Aorta (tissue), 5 donors: Measurements from ENCODE around the gene C1orf74. TPM values are rescaled to one million over a fixed set of nuclear protein-coding genes. Genes with fewer than 3 reads are reported as not detected.
A peak's percentile ranks its signal among the peaks of the same experiment; 100 is the strongest.

Experiments used
- ATAC-seq: fragments of 200-7000 bp; cut with Tn5 transposase; one replicate; pipeline ENCODE4 v1.9.1; 2022; ENCODE audit warnings: moderate library complexity; ENCODE audit not compliant: low FRiP score
- DNase-seq, 2 donors: peaks; one replicate each; pipeline ENCODE4 v3.0.0-alpha.2; 2020
- H3K27ac ChIP-seq, 2 donors: one replicate each; pipeline ENCODE4 v1.5.1; 2013; ENCODE audit warnings: low read length in 2 of 2, mild to moderate bottlenecking in 2 of 2, moderate library complexity in 2 of 2, control low read depth in 1 of 2, inconsistent platforms in 1 of 2, low read depth in 1 of 2
- H3K27me3 ChIP-seq, 2 donors: one replicate each; pipeline ENCODE4 v1.6.1; 2013; ENCODE audit warnings: control low read depth in 1 of 2, low read length in 1 of 2, mild to moderate bottlenecking in 1 of 2, moderate library complexity in 1 of 2; ENCODE audit not compliant: insufficient read depth in 2 of 2, control insufficient read depth in 1 of 2
- H3K36me3 ChIP-seq, 2 donors: one replicate each; pipeline ENCODE4 v1.6.1; 2013; ENCODE audit warnings: control low read depth in 1 of 2, low read length in 1 of 2, mild to moderate bottlenecking in 1 of 2; ENCODE audit not compliant: insufficient read depth in 2 of 2, control insufficient read depth in 1 of 2
- H3K4me1 ChIP-seq, 2 donors: one replicate each; pipeline ENCODE4 v1.6.1; 2013; ENCODE audit warnings: low read length in 2 of 2, control low read depth in 1 of 2, mild to moderate bottlenecking in 1 of 2, moderate library complexity in 1 of 2; ENCODE audit not compliant: insufficient read depth in 2 of 2, control insufficient read depth in 1 of 2
- H3K4me3 ChIP-seq, 2 donors: one replicate each; pipeline ENCODE4 v1.5.1; 2013; ENCODE audit warnings: low read length in 2 of 2, control low read depth in 1 of 2, mild to moderate bottlenecking in 1 of 2
- H3K9me3 ChIP-seq: one replicate; pipeline ENCODE4 v1.6.1; 2013; ENCODE audit warnings: mild to moderate bottlenecking, low read length; ENCODE audit not compliant: control insufficient read depth
- WGBS, 2 donors: extraction: QIAGEN DNeasy Blood & Tissue Kit; methylation state at CpG; one replicate each; pipeline ENCODE4 v1.1.7; 2013; 5-methylcytosine and 5-hydroxymethylcytosine counted together
- intact Hi-C, 2 donors: fragments of 100-400 bp; cut with DNase I; formaldehyde crosslinking; loops; one replicate each; pipeline versions ENCODE4 v1.14.2 to v1.15.0; 2022
- long read RNA-seq, 2 donors: library from polyadenylated mRNA; unstranded; transcript quantifications; one replicate each; pipeline ENCODE4 v2.0.0, GENCODE V29; 2020 to 2021
- polyA plus RNA-seq, 2 donors: library from polyadenylated mRNA; stranded (reverse); fragments of 200-250 nt; gene quantifications; one replicate each; pipeline ENCODE4 v1.2.3, GENCODE V29; 2013
- total RNA-seq, 2 donors: library from RNA; stranded (reverse); fragmentation: NEBNext Ultra II Directional; extraction: Animal tissue kit (Norgen Biotek cat#: 25700); gene quantifications; one replicate each; pipeline ENCODE4 v1.2.1, GENCODE V29; 2021
- donor health status: healthy with polysubstance abuse.
- donor health status: Bipolar disorder and iron deficiency.
- donor health status: DM: no; HTN: no; CAD: no.
- donor health status: DM: no; HTN: no; CAD: no.
- donor health status: DM: yes; HTN: yes; CAD: no.

C1orf74 gene
- total RNA-seq (1 to 10 TPM; 1.1 to 1.6 TPM), polyA plus RNA-seq (under 1 TPM; 0.69 to 0.75 TPM)
- long read RNA-seq, donor 1, full-length matches to known transcripts: 5 of 5 reads
- long read RNA-seq, donor 1, partial matches to known transcripts: 0 of 5 reads
- long read RNA-seq, donor 1, other reads (novel, unspliced or antisense): 0 of 5 reads
- long read RNA-seq, donor 2: 0 reads

DNA sequence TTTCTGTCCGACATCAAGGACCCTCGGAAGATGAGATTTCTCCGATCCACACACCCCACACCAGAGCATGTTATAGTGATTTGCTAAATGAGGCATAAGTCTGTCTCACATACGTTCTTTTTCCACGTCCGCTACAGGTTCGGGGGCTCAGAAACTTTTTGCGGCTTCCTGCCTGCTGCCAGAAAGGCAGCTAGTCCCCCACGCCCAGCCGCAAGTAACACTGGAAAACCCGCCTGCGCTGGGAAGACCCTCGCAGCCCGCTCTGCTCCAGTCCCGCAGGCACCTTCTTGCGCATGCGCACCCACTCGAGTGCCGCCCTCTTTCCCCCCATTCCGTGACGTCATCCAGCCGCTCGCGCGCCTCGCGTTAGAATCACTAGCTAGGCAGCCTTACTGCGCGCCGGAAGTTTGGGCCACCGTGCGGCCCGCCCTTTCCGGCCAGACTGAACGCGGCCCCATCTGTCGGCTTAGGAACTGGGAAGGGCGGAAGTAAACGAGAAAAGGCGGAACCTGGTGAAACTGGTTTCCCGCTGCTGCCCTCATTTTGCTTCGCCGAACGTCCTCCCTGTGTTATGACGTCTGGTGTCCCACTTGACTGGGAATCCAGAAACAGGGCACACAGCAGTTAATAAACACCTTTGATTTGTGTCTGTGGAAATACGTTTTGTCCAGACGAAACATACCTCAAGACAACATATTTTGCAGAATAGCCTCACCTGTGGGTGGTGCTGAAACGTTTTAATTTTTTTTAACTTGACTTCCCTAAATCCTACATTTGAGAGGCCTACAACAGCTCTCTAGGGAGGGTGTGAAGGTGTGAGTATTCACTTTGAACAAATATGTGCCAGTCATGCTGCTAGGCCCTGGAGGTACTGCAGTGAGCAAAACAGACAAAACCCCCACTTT, at the start of gene C1orf74:
Gene C1orf74 (minus strand): TSS at position 295 of the 905 bp plus-strand sequence. CDS start 925 bp downstream, outside the sequence.
- peak; percentile 100 for ATAC-seq
- 4% methylated on average over 48 of the region's 48 CpGs for WGBS, 2 donors
- peak within 1 kb of the TSS; percentile 53 to 57 for H3K4me3 ChIP-seq
- H3K9me3 ChIP-seq: no peaks in the 10 kb centered on the region
- intact Hi-C loops: loop anchor here (1.0 to 5.0 kb wide), 2 partner anchors 38 to 43 kb away; partner anchors contain the start of gene UTP25 (in 1 of the 2)
- no peaks in the 10 kb centered on the region for H3K27me3 ChIP-seq
- peak; percentile 99 to 100 for DNase-seq
- peaks cover 0 to 3% of the 10 kb centered on the region in 2 donors for H3K4me1 ChIP-seq
- H3K36me3 ChIP-seq: peaks cover 0 to 2% of the 10 kb centered on the region in 2 donors
- peak within 1 kb of the TSS; percentile 59 to 79 for H3K27ac ChIP-seq

DNA sequence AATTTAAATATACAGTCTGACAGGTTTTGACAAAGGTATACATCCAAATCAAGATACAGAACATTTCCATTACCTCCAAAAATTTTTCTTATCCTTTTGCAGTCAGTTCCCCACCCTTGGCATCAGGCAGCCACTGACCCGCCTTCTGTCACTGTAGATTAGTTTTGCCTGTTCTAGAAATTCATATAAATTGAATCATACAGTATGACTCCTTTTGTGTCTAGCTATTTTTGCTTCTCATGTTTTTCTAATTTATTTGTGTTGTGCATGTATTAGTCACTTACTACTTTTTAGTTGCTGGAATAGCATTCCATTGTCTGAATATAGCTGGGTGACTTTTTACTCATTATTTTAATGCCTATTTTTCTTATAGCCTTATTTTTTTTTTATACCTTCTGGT, 47.3 kb upstream of the C1orf74 start:
- no peak overlapping the region for H3K4me3 ChIP-seq
- peaks cover 0 to 6% of the 10 kb centered on the region in 2 donors for H3K36me3 ChIP-seq
- ATAC-seq (no peak), DNase-seq (no peak)
- H3K9me3 ChIP-seq: no peaks in the 10 kb centered on the region
- H3K27me3 ChIP-seq: no peaks in the 10 kb centered on the region
- H3K27ac ChIP-seq: no peak overlapping the region
- no peaks in the 10 kb centered on the region for H3K4me1 ChIP-seq
- WGBS, 2 donors: 43 to 73% methylated on average over 1 of the region's 1 CpG
- intact Hi-C loops: no loop called here

DNA sequence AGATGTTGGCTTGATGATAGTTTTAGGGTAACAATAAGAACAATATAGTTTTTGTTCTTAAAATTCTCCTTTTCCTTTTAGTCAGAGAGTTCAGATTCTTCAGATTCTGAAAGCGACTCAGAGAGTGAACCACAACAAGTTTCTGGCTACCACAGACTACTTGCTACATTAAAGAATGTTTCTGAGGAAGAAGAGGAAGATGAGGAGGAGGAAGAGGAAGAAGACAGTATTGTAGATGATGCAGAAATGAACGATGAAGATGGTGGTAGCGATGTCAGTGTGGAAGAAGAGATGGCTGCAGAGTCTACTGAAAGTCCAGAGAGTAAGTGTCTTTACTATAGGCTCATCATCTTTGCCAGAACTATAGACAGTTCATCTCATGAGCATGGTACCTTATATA, 46.4 kb upstream of the C1orf74 start:
- no peak overlapping the region for H3K27ac ChIP-seq
- DNase-seq: no peak
- H3K4me3 ChIP-seq: no peak overlapping the region
- no peaks in the 10 kb centered on the region for H3K9me3 ChIP-seq
- 92 to 93% methylated on average over 3 of the region's 3 CpGs for WGBS, 2 donors
- no peaks in the 10 kb centered on the region for H3K4me1 ChIP-seq
- no peaks in the 10 kb centered on the region for H3K27me3 ChIP-seq
- intact Hi-C loops: no loop called here
- no peak for ATAC-seq
- H3K36me3 ChIP-seq: peaks cover 0 to 6% of the 10 kb centered on the region in 2 donors

DNA sequence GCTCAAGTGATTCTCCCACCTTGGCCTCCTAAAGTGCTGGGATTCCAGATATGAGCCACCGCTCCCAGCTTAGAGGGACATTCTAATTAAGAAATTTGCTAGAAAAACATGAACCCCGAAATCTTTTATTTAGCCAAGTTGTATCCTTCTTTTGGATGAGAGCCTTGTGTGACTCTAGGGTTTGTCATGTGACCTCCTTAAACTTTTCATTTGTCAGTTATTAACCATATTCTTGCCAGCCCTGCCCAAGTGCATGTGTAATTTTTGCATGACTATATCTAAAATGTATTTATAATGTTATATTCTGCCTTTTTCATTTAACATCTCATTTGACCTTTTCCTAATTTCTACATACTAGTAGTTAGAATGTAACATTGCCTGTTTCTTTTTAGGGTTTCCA, 45.4 kb upstream of the C1orf74 start:
- Histone ChIP-seq H3K4me1 (no peaks in the 10 kb centered on the region), H3K9me3 (no peaks in the 10 kb centered on the region), H3K4me3 (no peak overlapping the region), H3K36me3 (peaks cover 0 to 6% of the 10 kb centered on the region in 2 donors), H3K27me3 (no peaks in the 10 kb centered on the region), H3K27ac (no peak overlapping the region)
- 69 to 74% methylated on average over 2 of the region's 2 CpGs for WGBS, 2 donors
- intact Hi-C loops: no loop called here
- ATAC-seq (no peak), DNase-seq (no peak)

DNA sequence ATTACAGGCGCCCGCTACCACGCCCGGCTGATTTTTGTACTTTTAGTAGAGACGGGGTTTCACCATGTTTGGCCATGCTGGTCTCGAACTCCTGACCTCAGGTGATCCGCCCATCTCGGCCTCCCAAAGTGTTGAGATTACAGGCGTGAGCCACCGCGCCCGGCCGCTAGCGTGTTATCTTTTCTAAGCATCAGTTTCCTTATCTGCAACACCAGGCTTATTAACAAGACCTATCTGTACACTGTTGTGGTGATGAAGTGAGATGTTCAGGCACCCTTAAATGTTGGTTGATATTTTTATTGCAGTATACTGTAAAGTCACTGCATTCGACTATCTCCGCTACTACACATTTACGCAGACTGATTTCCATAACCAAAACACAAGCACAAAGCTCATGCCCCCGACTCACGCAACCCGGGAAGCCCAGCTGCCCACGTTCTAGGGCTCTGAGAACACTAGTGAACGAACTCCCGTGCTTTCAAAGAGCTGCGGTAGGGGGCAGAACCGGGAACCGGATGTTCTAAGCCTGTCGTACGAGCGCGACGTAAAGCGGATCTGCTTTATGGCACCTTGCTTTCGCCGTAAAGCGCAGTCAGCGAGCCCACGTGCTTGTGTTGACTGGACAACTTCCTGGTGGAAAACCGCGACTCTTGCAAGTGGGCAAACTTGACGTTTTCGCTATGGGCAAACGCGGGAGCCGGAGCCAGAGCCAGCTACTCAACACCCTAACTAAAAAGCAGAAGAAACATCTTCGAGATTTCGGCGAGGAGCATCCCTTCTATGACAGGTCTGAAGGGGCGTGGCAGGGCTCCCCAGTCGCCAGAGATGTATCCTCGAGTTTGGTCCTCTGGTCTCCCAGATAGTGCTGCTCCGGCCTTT, 43.3 kb upstream of the C1orf74 start, which contains the start of gene UTP25:
Gene UTP25 (plus strand): TSS at position 589 of the 879 bp plus-strand sequence. CDS start 92 bp downstream, at position 681.
- WGBS, 2 donors: 22% methylated on average over 51 of the region's 51 CpGs
- ATAC-seq (peak; percentile 97), DNase-seq (peak; percentile 96 to 97)
- Histone ChIP-seq H3K27ac (no peak within 1 kb of the TSS), H3K4me3 (peak within 1 kb of the TSS; percentile 71 to 73), H3K4me1 (no peaks in the 10 kb centered on the region), H3K36me3 (no peaks in the 10 kb centered on the region), H3K9me3 (no peaks in the 10 kb centered on the region), H3K27me3 (no peaks in the 10 kb centered on the region)
- intact Hi-C loops: loop anchor here in 1 of 2 donors (1.0 kb wide), 1 partner anchor 43 kb away; the partner anchor contains the start of gene C1orf74

DNA sequence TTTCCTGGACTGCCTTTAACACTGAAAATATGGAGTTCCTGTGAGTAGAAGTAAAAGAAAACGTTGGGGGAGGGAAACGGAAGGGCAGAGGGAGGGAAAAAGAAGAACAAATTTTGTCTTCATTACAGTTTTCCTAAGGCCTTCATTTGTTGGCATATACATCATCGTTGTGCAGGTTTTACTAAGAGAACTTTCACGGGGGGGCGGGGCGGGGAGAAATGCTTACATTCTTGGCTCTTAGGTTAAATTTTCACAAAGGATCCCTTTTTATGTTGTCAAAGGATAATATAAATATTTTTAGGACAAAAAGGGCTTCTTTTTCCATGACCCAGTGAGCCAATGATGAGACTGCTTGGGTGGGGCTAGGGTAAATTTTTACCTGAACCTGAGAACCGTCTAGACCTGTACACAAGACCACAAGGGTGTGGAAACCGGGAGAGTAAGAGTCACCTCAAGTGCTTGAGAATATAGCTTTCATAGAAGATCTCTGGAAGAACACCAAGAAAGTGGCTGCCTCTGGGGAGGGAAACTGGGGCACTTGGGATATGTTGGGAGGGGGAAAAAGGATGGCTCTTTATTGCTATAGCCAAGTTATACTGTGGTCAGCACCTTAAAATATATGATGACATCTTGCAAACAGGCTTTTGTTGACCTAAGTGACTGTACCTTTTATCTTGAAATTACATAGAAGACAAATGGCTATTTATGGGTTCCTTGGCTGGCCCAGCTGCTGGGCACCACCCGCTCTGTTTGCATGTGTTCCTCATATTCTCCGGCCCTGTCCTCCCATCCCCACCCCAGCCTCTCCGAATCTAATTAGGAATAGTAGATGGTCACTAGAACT, 41.5 kb upstream of the C1orf74 start:
- 65 to 71% methylated on average over 11 of the region's 11 CpGs for WGBS, 2 donors
- Histone ChIP-seq H3K9me3 (no peaks in the 10 kb centered on the region), H3K4me3 (no peak overlapping the region), H3K4me1 (no peaks in the 10 kb centered on the region), H3K27ac (no peak overlapping the region), H3K36me3 (no peaks in the 10 kb centered on the region), H3K27me3 (no peaks in the 10 kb centered on the region)
- intact Hi-C loops: no loop called here
- no peak for DNase-seq
- no peak for ATAC-seq

DNA sequence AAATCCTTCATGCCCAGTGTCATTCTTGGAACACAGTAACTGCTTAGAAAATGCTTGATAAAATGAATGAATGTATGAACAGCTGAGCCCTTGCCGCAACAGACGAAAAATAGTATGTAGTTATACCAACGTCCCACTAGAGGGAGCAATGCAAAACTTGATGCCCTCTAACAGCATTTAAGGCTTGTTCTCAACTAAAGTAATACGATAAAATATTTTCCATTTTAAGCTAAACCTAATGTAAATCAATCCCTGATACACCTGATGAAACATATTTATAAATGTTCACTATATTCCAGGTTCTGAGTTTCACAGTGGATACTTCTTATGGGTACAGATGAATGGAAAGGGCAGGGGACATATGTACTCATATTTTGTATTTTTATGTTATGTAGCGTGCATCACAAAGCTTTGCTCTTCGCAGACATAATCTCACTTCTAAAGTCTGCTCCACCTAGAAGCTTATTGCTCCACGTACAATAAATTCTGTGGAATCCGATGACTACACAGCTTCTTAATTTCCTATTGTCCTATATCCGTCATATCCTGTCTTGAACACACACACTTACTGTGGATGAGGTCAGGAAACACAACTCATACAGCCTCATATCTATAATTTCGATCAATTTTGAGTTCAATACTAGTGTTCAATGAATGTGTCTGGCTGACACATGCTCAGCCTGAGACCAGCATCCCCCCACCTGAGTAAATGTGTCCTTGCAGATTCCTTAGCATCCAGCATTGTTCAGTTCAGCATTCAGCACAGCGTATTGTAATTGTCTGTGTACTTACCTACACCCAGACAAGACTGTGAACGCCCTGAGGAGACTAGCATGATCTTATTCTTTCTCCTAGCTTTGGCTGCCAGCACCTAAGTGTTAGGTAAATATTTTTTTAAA, 39.0 kb upstream of the C1orf74 start:
- no peak for DNase-seq
- no peaks in the 10 kb centered on the region for H3K27me3 ChIP-seq
- WGBS, 2 donors: 37 to 40% methylated on average over 12 of the region's 12 CpGs
- H3K27ac ChIP-seq: no peak overlapping the region
- no peaks in the 10 kb centered on the region for H3K36me3 ChIP-seq
- no peaks in the 10 kb centered on the region for H3K4me1 ChIP-seq
- intact Hi-C loops: loop anchor here in 1 of 2 donors (5.0 kb wide), 1 partner anchor 36 kb away; no protein-coding TSS in a partner anchor
- no peaks in the 10 kb centered on the region for H3K9me3 ChIP-seq
- no peak overlapping the region for H3K4me3 ChIP-seq
- no peak for ATAC-seq
